Aorta (tissue), 5 donors: ENCODE results near the gene DMRT1. TPM values are rescaled to one million over a fixed set of nuclear protein-coding genes. Genes with fewer than 3 reads are reported as not detected.

Experiments
- ATAC-seq: fragments of 200-7000 bp; cut with Tn5 transposase; one replicate; pipeline ENCODE4 v1.9.1; 2022; ENCODE audit warnings: moderate library complexity; ENCODE audit not compliant: low FRiP score
- DNase-seq, 2 donors: peaks; one replicate each; pipeline ENCODE4 v3.0.0-alpha.2; 2020
- H3K27ac ChIP-seq, 2 donors: one replicate each; pipeline ENCODE4 v1.5.1; 2013; ENCODE audit warnings: low read length in 2 of 2, mild to moderate bottlenecking in 2 of 2, moderate library complexity in 2 of 2, control low read depth in 1 of 2, inconsistent platforms in 1 of 2, low read depth in 1 of 2
- H3K27me3 ChIP-seq, 2 donors: one replicate each; pipeline ENCODE4 v1.6.1; 2013; ENCODE audit warnings: control low read depth in 1 of 2, low read length in 1 of 2, mild to moderate bottlenecking in 1 of 2, moderate library complexity in 1 of 2; ENCODE audit not compliant: insufficient read depth in 2 of 2, control insufficient read depth in 1 of 2
- H3K36me3 ChIP-seq, 2 donors: one replicate each; pipeline ENCODE4 v1.6.1; 2013; ENCODE audit warnings: control low read depth in 1 of 2, low read length in 1 of 2, mild to moderate bottlenecking in 1 of 2; ENCODE audit not compliant: insufficient read depth in 2 of 2, control insufficient read depth in 1 of 2
- H3K4me1 ChIP-seq, 2 donors: one replicate each; pipeline ENCODE4 v1.6.1; 2013; ENCODE audit warnings: low read length in 2 of 2, control low read depth in 1 of 2, mild to moderate bottlenecking in 1 of 2, moderate library complexity in 1 of 2; ENCODE audit not compliant: insufficient read depth in 2 of 2, control insufficient read depth in 1 of 2
- H3K4me3 ChIP-seq, 2 donors: one replicate each; pipeline ENCODE4 v1.5.1; 2013; ENCODE audit warnings: low read length in 2 of 2, control low read depth in 1 of 2, mild to moderate bottlenecking in 1 of 2
- H3K9me3 ChIP-seq: one replicate; pipeline ENCODE4 v1.6.1; 2013; ENCODE audit warnings: mild to moderate bottlenecking, low read length; ENCODE audit not compliant: control insufficient read depth
- WGBS, 2 donors: extraction: QIAGEN DNeasy Blood & Tissue Kit; methylation state at CpG; one replicate each; pipeline ENCODE4 v1.1.7; 2013; 5-methylcytosine and 5-hydroxymethylcytosine counted together
- intact Hi-C, 2 donors: fragments of 100-400 bp; cut with DNase I; formaldehyde crosslinking; loops; one replicate each; pipeline versions ENCODE4 v1.14.2 to v1.15.0; 2022
- long read RNA-seq, 2 donors: library from polyadenylated mRNA; unstranded; transcript quantifications; one replicate each; pipeline ENCODE4 v2.0.0, GENCODE V29; 2020 to 2021
- polyA plus RNA-seq, 2 donors: library from polyadenylated mRNA; stranded (reverse); fragments of 200-250 nt; gene quantifications; one replicate each; pipeline ENCODE4 v1.2.3, GENCODE V29; 2013
- total RNA-seq, 2 donors: library from RNA; stranded (reverse); fragmentation: NEBNext Ultra II Directional; extraction: Animal tissue kit (Norgen Biotek cat#: 25700); gene quantifications; one replicate each; pipeline ENCODE4 v1.2.1, GENCODE V29; 2021
- donor health status: healthy with polysubstance abuse.
- donor health status: Bipolar disorder and iron deficiency.
- donor health status: DM: no; HTN: no; CAD: no.
- donor health status: DM: no; HTN: no; CAD: no.
- donor health status: DM: yes; HTN: yes; CAD: no.

Gene DMRT1
- total RNA-seq (not detected), polyA plus RNA-seq (not detected)
- long read RNA-seq, donor 1: 0 reads
- long read RNA-seq, donor 2: 0 reads

DNA sequence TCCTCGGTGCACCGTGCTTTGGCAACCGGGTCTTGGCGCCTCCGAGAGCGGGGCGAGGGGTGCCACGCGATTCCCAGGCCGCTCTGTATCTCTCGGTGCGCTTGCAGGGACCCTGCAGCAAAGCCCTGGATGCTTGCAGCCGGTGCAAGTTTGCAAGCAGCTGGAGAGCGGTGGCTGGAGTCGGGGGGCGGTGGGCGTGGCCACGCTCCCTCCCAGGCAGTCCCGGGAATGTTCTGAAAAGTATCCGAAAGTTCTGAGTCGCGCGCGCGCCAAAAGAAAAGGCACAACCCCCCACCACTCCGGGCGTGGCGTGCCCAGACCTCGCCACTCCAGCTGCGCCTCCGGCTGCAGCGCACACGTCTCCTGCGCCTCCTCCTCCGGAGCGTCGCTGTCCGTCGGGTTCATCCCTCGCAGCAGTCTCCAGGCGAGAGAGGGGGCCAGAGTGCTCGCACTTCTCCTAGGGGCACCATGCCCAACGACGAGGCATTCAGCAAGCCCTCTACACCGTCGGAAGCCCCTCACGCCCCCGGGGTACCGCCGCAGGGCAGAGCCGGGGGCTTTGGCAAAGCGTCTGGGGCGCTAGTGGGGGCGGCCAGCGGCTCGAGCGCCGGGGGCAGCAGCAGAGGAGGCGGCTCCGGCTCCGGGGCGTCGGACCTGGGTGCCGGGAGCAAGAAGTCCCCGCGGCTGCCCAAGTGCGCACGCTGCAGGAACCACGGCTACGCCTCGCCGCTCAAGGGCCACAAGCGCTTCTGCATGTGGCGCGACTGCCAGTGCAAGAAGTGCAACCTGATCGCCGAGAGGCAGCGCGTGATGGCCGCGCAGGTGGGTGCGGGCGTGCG is at the start of gene DMRT1:
DMRT1 (plus strand) TSS at position 327 of the 839 bp plus-strand sequence; CDS start at position 469, 142 bp downstream.
- intact Hi-C loops: no loop called here
- no peaks in the 10 kb centered on the region for H3K36me3 ChIP-seq
- ATAC-seq (no peak), DNase-seq (no peak)
- H3K27me3 ChIP-seq: peaks cover 0 to 2% of the 10 kb centered on the region in 2 donors
- H3K27ac ChIP-seq: no peak within 1 kb of the TSS
- H3K9me3 ChIP-seq: no peaks in the 10 kb centered on the region
- WGBS, 2 donors: 4 to 5% methylated on average over 57 to 84 of the region's 84 CpGs
- no peak within 1 kb of the TSS for H3K4me3 ChIP-seq
- H3K4me1 ChIP-seq: no peaks in the 10 kb centered on the region

DNA sequence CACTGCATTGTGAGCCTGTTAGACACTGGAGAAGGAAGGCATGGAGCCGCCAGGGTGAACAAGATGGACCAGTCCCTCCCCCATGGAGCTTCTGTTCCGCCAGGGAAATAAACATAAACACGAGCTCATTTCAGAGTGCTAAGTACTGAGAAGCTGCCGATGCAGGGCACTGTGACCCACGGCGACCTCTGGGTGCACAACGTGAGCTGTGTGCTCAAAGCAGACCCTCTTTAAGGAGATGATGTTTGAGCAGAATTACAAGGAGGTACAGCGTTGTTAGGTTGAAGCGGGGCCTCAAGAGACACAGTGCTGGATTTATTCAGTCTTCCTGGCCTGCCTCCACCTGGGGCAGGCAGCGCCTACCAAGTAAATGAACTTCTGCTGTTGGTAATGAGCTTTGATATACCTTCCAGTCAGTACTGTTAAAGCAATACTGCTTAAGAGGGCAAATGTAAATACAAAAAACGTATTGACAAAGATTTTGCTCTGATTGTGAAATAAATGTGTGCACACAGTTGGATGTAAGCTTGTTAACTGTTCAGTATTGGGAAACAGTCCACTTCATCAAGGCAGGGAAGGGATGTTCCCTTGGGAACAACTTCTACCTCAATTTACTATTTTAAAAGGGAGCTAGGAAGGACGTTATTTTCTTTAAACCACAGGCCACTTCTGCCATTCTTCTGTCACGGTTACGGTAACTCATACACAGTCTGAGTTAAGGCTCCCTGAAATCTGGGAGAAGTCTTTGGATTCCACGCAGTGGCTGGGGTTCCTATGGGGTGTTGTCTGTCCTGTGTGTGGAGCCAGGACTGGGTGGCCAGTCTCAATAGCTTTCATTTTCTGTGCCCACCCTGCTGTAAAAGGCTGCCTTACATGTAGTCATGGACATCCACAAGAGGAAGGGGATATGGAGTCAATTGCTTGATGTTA is 48.9 kb upstream of the DMRT1 start:
- intact Hi-C loops: no loop called here

GRCh38 chr9:794386-794785 is 47.1 kb upstream of the DMRT1 start:
- 95 to 97% methylated on average over 2 of the region's 2 CpGs for whole genome bisulfite sequencing, 2 donors
- H3K4me3 ChIP-seq: no peak overlapping the region
- no peaks in the 10 kb centered on the region for H3K9me3 ChIP-seq
- intact Hi-C loops: no loop called here
- ATAC-seq: no peak
- H3K4me1 ChIP-seq: no peaks in the 10 kb centered on the region
- no peaks in the 10 kb centered on the region for H3K27me3 ChIP-seq
- no peak overlapping the region for H3K27ac ChIP-seq
- no peaks in the 10 kb centered on the region for H3K36me3 ChIP-seq
- DNase-seq: no peak

More for the DNA sequence above, 48.9 kb upstream of the DMRT1 start:
- 82 to 86% methylated on average over 15 of the region's 15 CpGs for WGBS, 2 donors
- no peaks in the 10 kb centered on the region for H3K9me3 ChIP-seq
- no peak overlapping the region for H3K4me3 ChIP-seq
- H3K27ac ChIP-seq: no peak overlapping the region
- no peak for DNase-seq
- ATAC-seq: no peak
- H3K36me3 ChIP-seq: no peaks in the 10 kb centered on the region
- no peaks in the 10 kb centered on the region for H3K27me3 ChIP-seq
- H3K4me1 ChIP-seq: no peaks in the 10 kb centered on the region

GRCh38 chr9:795869-796268 is 45.6 kb upstream of the DMRT1 start:
- Histone ChIP-seq H3K9me3 (no peaks in the 10 kb centered on the region), H3K27me3 (no peaks in the 10 kb centered on the region), H3K36me3 (no peaks in the 10 kb centered on the region), H3K4me3 (no peak overlapping the region), H3K4me1 (no peaks in the 10 kb centered on the region), H3K27ac (no peak overlapping the region)
- intact Hi-C loops: no loop called here
- DNase-seq (no peak), ATAC-seq (no peak)
- 98% methylated on average over 6 of the region's 6 CpGs for WGBS, 2 donors

- ATAC-seq (no peak), DNase-seq (no peak)
- WGBS, 2 donors: 84 to 85% methylated on average over 9 of the region's 9 CpGs
- intact Hi-C loops: loop anchor here in 1 of 2 donors (5.0 kb wide), 1 partner anchor 38 kb away; no protein-coding TSS in a partner anchor
- Histone ChIP-seq H3K4me3 (no peak overlapping the region), H3K4me1 (peaks cover 0 to 2% of the 10 kb centered on the region in 2 donors), H3K27me3 (no peaks in the 10 kb centered on the region), H3K36me3 (no peaks in the 10 kb centered on the region), H3K9me3 (no peaks in the 10 kb centered on the region), H3K27ac (no peak overlapping the region)
Observed at GRCh38 chr9:800591-801150, 40.8 kb upstream of the DMRT1 start.

DNA sequence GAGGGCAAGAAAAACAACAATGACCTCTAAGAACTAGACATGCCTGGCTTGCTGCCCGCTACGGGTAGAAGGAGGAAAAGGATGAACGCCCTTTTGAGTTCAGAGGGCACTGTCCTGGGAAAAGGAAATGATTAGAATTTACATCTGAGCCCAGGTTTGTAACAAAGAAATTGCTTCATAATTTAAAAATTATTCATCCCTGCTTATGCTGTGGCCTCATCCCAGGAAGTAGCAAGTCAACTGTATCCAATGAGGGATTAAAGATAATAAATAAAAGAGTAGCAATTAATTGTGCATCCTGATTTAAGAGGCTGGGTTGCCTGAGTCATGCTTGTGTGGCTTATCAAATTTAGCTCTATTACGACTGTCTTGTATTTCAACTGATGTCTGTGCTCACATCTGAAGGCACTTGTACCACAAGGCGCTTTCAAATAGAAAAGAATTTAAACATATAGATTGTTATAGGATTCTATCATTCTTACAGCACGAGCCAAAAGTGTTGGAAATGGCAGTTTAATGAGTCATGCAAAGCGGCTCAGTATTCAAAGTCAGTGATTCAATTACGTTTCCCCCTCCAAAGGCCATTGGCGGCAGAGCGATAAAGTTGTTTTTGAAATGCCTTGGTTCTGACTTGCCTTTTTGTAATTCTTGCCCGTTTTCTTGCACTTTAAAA is 40.0 kb upstream of the DMRT1 start:
- WGBS, 2 donors: 11 to 13% methylated on average over 11 of the region's 11 CpGs
- Histone ChIP-seq H3K4me1 (peaks cover 0 to 2% of the 10 kb centered on the region in 2 donors), H3K27ac (peak overlapping the region in 1 of 2 donors; percentile 43), H3K27me3 (no peaks in the 10 kb centered on the region), H3K9me3 (no peaks in the 10 kb centered on the region), H3K4me3 (no peak overlapping the region), H3K36me3 (no peaks in the 10 kb centered on the region)
- DNase-seq (no peak), ATAC-seq (no peak)
- intact Hi-C loops: loop anchor here in 1 of 2 donors (5.0 kb wide), 1 partner anchor 39 kb away; no protein-coding TSS in a partner anchor

DNA sequence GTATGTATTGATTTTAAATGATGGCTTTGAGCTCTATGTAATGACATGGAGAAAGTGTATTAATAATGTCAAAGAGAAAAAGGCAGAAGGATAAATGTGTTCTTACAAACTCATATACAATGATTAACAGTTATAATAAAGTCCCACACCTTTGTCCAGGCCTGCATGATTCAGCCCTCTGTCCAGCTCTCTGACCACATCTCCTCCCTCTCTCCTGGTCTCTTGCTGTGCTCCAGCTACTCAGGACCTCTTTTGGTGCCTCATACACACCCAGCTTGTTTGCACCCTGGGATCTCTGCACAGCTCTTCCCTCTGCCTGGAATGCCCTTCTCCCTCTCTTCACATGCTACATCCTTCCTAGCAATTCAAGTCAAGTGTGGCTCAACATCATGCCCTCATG is 37.5 kb upstream of the DMRT1 start:
- Histone ChIP-seq H3K9me3 (no peaks in the 10 kb centered on the region), H3K4me1 (peaks cover 0 to 2% of the 10 kb centered on the region in 2 donors), H3K27ac (peak overlapping the region in 1 of 2 donors; percentile 2), H3K36me3 (no peaks in the 10 kb centered on the region), H3K27me3 (no peaks in the 10 kb centered on the region), H3K4me3 (no peak overlapping the region)
- no peak for DNase-seq
- intact Hi-C loops: loop anchor here in 1 of 2 donors (5.0 kb wide), 1 partner anchor 42 kb away; no protein-coding TSS in a partner anchor
- no peak for ATAC-seq

GRCh38 chr9:805151-805550 is 36.3 kb upstream of the DMRT1 start:
- 53 to 72% methylated on average over 3 of the region's 3 CpGs for WGBS, 2 donors
- Histone ChIP-seq H3K36me3 (no peaks in the 10 kb centered on the region), H3K9me3 (no peaks in the 10 kb centered on the region), H3K4me3 (no peak overlapping the region), H3K4me1 (peaks cover 0 to 2% of the 10 kb centered on the region in 2 donors), H3K27me3 (no peaks in the 10 kb centered on the region), H3K27ac (no peak overlapping the region)
- intact Hi-C loops: no loop called here
- ATAC-seq (no peak), DNase-seq (no peak)
